Gastroesophageal sphincter (tissue), 4 donors: ENCODE measurements around the gene CCDC186. TPM values are rescaled to one million over a fixed set of nuclear protein-coding genes. Genes with fewer than 3 reads are reported as not detected.

Experiments
- ATAC-seq: fragments of 150-250 bp; one replicate; pipeline ENCODE4 v1.9.1; 2016; ENCODE audit warnings: mild to moderate bottlenecking, moderate library complexity
- H3K27ac ChIP-seq, 4 donors: fragments of 200-600 bp; sonication (generic) in 3 of 4; 1 replicate in 3 of 4; 2 replicates in 1 of 4; pipeline ENCODE4 v1.5.1; 2016 to 2019
- H3K27me3 ChIP-seq: fragments of 200-600 bp; sonication (generic); one replicate; pipeline ENCODE4 v1.5.1; 2019
- H3K36me3 ChIP-seq, 2 donors: fragments of 200-600 bp; sonication (generic); one replicate each; pipeline ENCODE4 v1.5.1; 2019; ENCODE audit warnings: control low read depth in 1 of 2
- H3K4me1 ChIP-seq, 3 donors: fragments of 200-600 bp; sonication (generic); 1 replicate in 2 of 3; 2 replicates in 1 of 3; pipeline ENCODE4 v1.5.1; 2016 to 2019; ENCODE audit warnings: control low read depth in 2 of 3
- H3K4me3 ChIP-seq, 2 donors: fragments of 200-600 bp; sonication (generic); one replicate each; pipeline ENCODE4 v1.5.1; 2019; ENCODE audit warnings: mild to moderate bottlenecking in 1 of 2, moderate library complexity in 1 of 2
- H3K9me3 ChIP-seq, 3 donors: fragments of 200-600 bp; sonication (generic); one replicate each; pipeline ENCODE4 v1.5.1; 2017 to 2019; ENCODE audit warnings: control low read depth in 2 of 3
- CTCF ChIP-seq, 4 experiments: fragments of 200-600 bp in 2 of 4; fragments of 450-650 bp in 2 of 4; sonication (generic) in 1 of 4; IDR thresholded peaks; one replicate each; pipeline ENCODE4 v1.5.1; 2017 to 2019; ENCODE audit warnings: antibody characterized with exemption in 4 of 4, mild to moderate bottlenecking in 2 of 4, moderate library complexity in 2 of 4
- EP300 ChIP-seq: sonication (generic); formaldehyde crosslinking; IDR thresholded peaks from one replicate; pipeline ENCODE4 v1.6.1; 2017; ENCODE audit warnings: antibody characterized with exemption, mild to moderate bottlenecking
- POLR2A ChIP-seq, 2 donors: fragments of 450-650 bp; IDR thresholded peaks; one replicate each; pipeline ENCODE4 v1.6.1; 2017; ENCODE audit warnings: antibody characterized with exemption in 2 of 2, mild to moderate bottlenecking in 2 of 2, moderate library complexity in 1 of 2
- POLR2AphosphoS5 ChIP-seq: sonication (generic); formaldehyde crosslinking; IDR thresholded peaks from one replicate; pipeline ENCODE4 v1.6.1; 2017; ENCODE audit warnings: antibody characterized with exemption
- WGBS, 2 donors: methylation state at CpG; one replicate each; pipeline ENCODE4 v1.1.5; 2018; ENCODE audit warnings: low coverage in 1 of 2; 5-methylcytosine and 5-hydroxymethylcytosine counted together
- total RNA-seq, 4 donors: library from RNA; depleted of rRNA; stranded (reverse); fragments of >200 nt; gene quantifications; one replicate each; pipeline ENCODE4 v1.1.0, GENCODE V29; 2016

Gene CCDC186
- total RNA-seq, 4 donors from 2014 or later, result 15.8 to 24.7 (median 20.4) TPM

GRCh38 chr10:114118514-114118913 lies 55.5 kb downstream of the CCDC186 start:
- no peak for TF ChIP-seq POLR2AphosphoS5
- no peak for TF ChIP-seq EP300
- no peak for TF ChIP-seq CTCF (IDR thresholded peaks at IDR 0.05)
- TF ChIP-seq POLR2A (IDR thresholded peaks at IDR 0.05), result no peak
- WGBS, 2 donors, result 80 to 94% methylated on average over 1 to 2 of the region's 2 CpGs
- no peak overlapping the region for H3K27ac ChIP-seq
- H3K9me3 ChIP-seq, result no peaks in the 10 kb centered on the region
- ATAC-seq, result no peak
- peaks cover 3% of the 10 kb centered on the region for H3K27me3 ChIP-seq
- H3K36me3 ChIP-seq, result peaks cover 0 to 18% of the 10 kb centered on the region in 2 donors
- no peak overlapping the region for H3K4me3 ChIP-seq
- H3K4me1 ChIP-seq, result no peaks in the 10 kb centered on the region

GRCh38 chr10:114117728-114118127 lies 56.3 kb downstream of the CCDC186 start:
- H3K27me3 ChIP-seq, result peaks cover 3% of the 10 kb centered on the region
- peaks cover 0 to 10% of the 10 kb centered on the region in 2 donors for H3K36me3 ChIP-seq
- TF ChIP-seq EP300 (no peak), POLR2AphosphoS5 (no peak), CTCF (IDR thresholded peaks at IDR 0.05) (no peak), POLR2A (IDR thresholded peaks at IDR 0.05) (no peak)
- WGBS, 2 donors, result 79 to 81% methylated on average over 2 of the region's 2 CpGs
- no peak for ATAC-seq
- no peak overlapping the region for H3K27ac ChIP-seq
- H3K4me1 ChIP-seq, result no peaks in the 10 kb centered on the region
- no peaks in the 10 kb centered on the region for H3K9me3 ChIP-seq
- H3K4me3 ChIP-seq, result no peak overlapping the region

- no peak for ATAC-seq
- WGBS, 2 donors, result 42 to 63% methylated on average over 4 to 8 of the region's 8 CpGs
- H3K27me3 ChIP-seq, result peaks cover 3% of the 10 kb centered on the region
- H3K36me3 ChIP-seq, result peaks cover 0 to 5% of the 10 kb centered on the region in 2 donors
- no peaks in the 10 kb centered on the region for H3K4me1 ChIP-seq
- no peak for TF ChIP-seq CTCF (IDR thresholded peaks at IDR 0.05)
- TF ChIP-seq POLR2A (IDR thresholded peaks at IDR 0.05), result no peak
- no peak for TF ChIP-seq POLR2AphosphoS5
- TF ChIP-seq EP300, result no peak
- H3K27ac ChIP-seq, result no peak overlapping the region
- no peak overlapping the region for H3K4me3 ChIP-seq
- no peaks in the 10 kb centered on the region for H3K9me3 ChIP-seq
Measured at GRCh38 chr10:114115661-114116445, 58.1 kb downstream of the CCDC186 start.

- ATAC-seq, result no peak
- Histone ChIP-seq H3K4me1 (no peaks in the 10 kb centered on the region), H3K4me3 (no peak overlapping the region), H3K36me3 (no peaks in the 10 kb centered on the region), H3K27ac (no peak overlapping the region), H3K27me3 (peaks cover 3% of the 10 kb centered on the region), H3K9me3 (no peaks in the 10 kb centered on the region)
- WGBS, 2 donors, result 69 to 85% methylated on average over 3 to 4 of the region's 5 CpGs
- no peak for TF ChIP-seq POLR2A (IDR thresholded peaks at IDR 0.05)
- no peak for TF ChIP-seq POLR2AphosphoS5
- no peak for TF ChIP-seq CTCF (IDR thresholded peaks at IDR 0.05)
- TF ChIP-seq EP300, result no peak
Measured at GRCh38 chr10:114110174-114110972, 63.6 kb downstream of the CCDC186 start.
